Osteoblast (primary cell): ENCODE results near the gene P4HTM. TPM values are rescaled to one million over a fixed set of nuclear protein-coding genes. Genes with fewer than 3 reads are reported as not detected.

Source experiments
- DNase-seq: peaks from one replicate; pipeline ENCODE4 v3.0.0; 2011; ENCODE audit warnings: low spot score, mixed read lengths; ENCODE audit not compliant: insufficient read length; ENCODE audit errors: missing footprints
- H2AFZ ChIP-seq: 2 replicates; pipeline ENCODE4 v1.6.0; 2011; ENCODE audit warnings: mild to moderate bottlenecking, low read length
- H3K27ac ChIP-seq: 2 replicates; pipeline ENCODE4 v1.5.1; 2011; ENCODE audit warnings: mild to moderate bottlenecking, low read depth, low read length, moderate library complexity
- H3K27me3 ChIP-seq: 2 replicates; pipeline ENCODE4 v1.6.0; 2012; ENCODE audit warnings: mild to moderate bottlenecking, control low read depth, inconsistent platforms, low read length, moderate library complexity; ENCODE audit not compliant: insufficient read depth
- H3K36me3 ChIP-seq: 2 replicates; pipeline ENCODE4 v1.5.1; 2011; ENCODE audit warnings: mild to moderate bottlenecking, low read length, control low read depth, moderate library complexity; ENCODE audit not compliant: insufficient read depth
- H3K4me1 ChIP-seq: 2 replicates; pipeline ENCODE4 v1.5.1; 2011; ENCODE audit warnings: mild to moderate bottlenecking, low read length, control low read depth, moderate library complexity; ENCODE audit not compliant: insufficient read depth
- H3K4me2 ChIP-seq: 2 replicates; pipeline ENCODE4 v1.6.0; 2011; ENCODE audit warnings: mild to moderate bottlenecking, low read length; ENCODE audit not compliant: insufficient read depth
- H3K4me3 ChIP-seq: fragments of 200-600 bp; sonication (generic); 3 replicates; pipeline ENCODE4 v1.5.1; 2012; ENCODE audit warnings: mild to moderate bottlenecking, low read length, inconsistent platforms; ENCODE audit not compliant: insufficient read depth
- H3K79me2 ChIP-seq: 2 replicates; pipeline ENCODE4 v1.6.0; 2012; ENCODE audit warnings: mild to moderate bottlenecking, low read length, control low read depth, inconsistent platforms; ENCODE audit not compliant: insufficient read depth
- H3K9me3 ChIP-seq: 2 replicates; pipeline ENCODE4 v1.5.1; 2011; ENCODE audit warnings: low read depth, low read length, control low read depth
- H4K20me1 ChIP-seq: 2 replicates; pipeline ENCODE4 v1.6.0; 2012; ENCODE audit warnings: mild to moderate bottlenecking, low read length, control low read depth; ENCODE audit not compliant: insufficient read depth
- total RNA-seq: library from RNA; depleted of rRNA; stranded (reverse); fragments of >200 nt; gene quantifications from 2 replicates; pipeline ENCODE4 v1.2.3, GENCODE V29; 2012
- TF ChIP-seq, protein P1 (sequence below): IDR thresholded peaks from 2 replicates; pipeline ENCODE4 v1.5.1; 2011; ENCODE audit warnings: mild to moderate bottlenecking, low read depth, low read length, moderate library complexity; ENCODE audit errors: extremely low read depth

Gene P4HTM
- total RNA-seq, 1 donor: 31.8 TPM

DNA sequence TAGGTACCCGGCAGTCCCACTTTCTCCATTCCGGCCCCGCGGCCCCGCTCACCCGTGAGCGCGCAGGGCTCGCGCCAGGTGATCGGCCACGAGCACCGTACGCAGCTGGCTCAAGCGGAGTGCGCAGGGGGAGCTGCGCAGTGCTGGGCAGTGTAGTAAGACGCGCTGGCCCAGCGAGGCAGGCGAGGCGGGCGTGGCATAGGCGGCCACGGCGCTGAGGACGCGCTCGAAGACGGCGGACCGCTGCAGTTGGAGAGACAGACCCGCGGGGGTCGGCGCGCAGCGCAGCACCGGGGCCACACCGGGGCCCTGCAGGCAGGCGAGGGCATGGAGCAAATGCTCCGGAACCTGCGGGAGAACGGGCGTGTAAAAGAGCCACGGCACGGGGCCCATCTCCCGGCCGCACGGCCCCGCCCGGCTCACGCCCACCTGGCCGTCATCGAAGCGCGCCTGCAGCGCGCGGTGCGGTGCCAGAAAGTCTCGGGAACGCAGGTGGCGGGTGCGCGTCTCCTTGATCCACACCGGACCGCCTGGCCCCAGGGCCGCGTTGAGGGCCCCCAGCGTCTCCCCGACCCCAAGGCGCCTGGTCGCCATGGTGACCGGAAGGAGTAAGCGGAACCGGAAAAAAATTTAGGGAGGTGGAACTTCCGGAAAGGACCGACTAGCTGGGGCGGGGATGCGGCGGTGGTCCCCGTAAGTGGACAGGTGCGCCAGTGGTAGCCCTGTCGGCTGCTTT, 28.1 kb downstream of the P4HTM start, which contains the start of gene DALRD3:
TSS of gene DALRD3 (minus strand) at position 610 of the 736 bp plus-strand sequence. CDS start at position 594, 16 bp downstream.
- DNase-seq: peak; percentile 93
- peak within 1 kb of the TSS; percentile 90 for H3K4me2 ChIP-seq
- H3K4me3 ChIP-seq: peak within 1 kb of the TSS; percentile 92
- TF ChIP-seq, protein P1, sequence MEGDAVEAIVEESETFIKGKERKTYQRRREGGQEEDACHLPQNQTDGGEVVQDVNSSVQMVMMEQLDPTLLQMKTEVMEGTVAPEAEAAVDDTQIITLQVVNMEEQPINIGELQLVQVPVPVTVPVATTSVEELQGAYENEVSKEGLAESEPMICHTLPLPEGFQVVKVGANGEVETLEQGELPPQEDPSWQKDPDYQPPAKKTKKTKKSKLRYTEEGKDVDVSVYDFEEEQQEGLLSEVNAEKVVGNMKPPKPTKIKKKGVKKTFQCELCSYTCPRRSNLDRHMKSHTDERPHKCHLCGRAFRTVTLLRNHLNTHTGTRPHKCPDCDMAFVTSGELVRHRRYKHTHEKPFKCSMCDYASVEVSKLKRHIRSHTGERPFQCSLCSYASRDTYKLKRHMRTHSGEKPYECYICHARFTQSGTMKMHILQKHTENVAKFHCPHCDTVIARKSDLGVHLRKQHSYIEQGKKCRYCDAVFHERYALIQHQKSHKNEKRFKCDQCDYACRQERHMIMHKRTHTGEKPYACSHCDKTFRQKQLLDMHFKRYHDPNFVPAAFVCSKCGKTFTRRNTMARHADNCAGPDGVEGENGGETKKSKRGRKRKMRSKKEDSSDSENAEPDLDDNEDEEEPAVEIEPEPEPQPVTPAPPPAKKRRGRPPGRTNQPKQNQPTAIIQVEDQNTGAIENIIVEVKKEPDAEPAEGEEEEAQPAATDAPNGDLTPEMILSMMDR: no peak
- peak within 1 kb of the TSS; percentile 66 for H2AFZ ChIP-seq
- peaks cover 30% of the 10 kb centered on the region for H3K4me1 ChIP-seq
- H3K27ac ChIP-seq: peak within 1 kb of the TSS; percentile 65
- H3K27me3 ChIP-seq: no peaks in the 10 kb centered on the region
- peaks cover 33% of the 10 kb centered on the region for H4K20me1 ChIP-seq
- H3K36me3 ChIP-seq: peaks cover 33% of the 10 kb centered on the region
- no peaks in the 10 kb centered on the region for H3K9me3 ChIP-seq
- H3K79me2 ChIP-seq: peaks cover 60% of the 10 kb centered on the region

DNA sequence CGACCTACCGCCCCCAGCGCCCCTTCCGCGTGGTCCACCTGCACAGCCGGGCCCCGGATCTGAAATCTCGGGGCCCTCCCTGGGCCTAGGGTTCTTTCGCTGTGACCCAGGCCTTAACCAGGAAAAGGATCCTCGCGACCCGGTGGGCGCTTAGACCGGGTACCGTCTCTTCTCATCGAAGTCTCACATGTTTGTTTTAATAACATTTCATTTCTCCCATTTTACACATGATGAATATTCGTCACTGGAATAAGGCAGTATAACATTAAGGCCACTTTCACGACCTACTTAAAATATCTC, 28.6 kb downstream of the P4HTM start:
- no peak for DNase-seq
- TF ChIP-seq, protein P1: no peak
- peak overlapping the region; percentile 66 for H2AFZ ChIP-seq

DNA sequence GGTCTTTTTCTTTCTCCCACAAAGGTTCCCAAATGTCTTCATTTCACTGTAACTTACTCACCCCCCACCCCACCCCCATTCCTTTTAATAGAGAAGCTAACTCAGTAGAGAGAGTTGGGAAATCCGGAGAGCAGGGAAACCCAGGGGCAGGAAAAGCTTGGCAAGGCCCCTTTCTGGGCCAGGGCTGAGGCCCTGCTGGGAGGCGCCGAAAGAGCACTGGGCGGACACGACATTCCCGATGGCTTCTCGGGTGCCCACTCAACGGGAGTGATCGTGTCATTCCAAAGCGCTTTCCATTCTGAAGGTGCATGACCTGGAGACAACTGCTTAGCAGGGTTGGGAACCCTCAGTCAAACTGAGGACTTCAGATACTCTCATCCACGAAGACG, 29.9 kb downstream of the P4HTM start:
- H4K20me1 ChIP-seq: peaks cover 22% of the 10 kb centered on the region
- TF ChIP-seq, protein P1: no peak
- peak overlapping the region; percentile 98 for H3K4me2 ChIP-seq
- peak overlapping the region; percentile 96 for H3K27ac ChIP-seq
- DNase-seq: peak; percentile 86
- no peaks in the 10 kb centered on the region for H3K27me3 ChIP-seq
- peak overlapping the region; percentile 27 for H2AFZ ChIP-seq
- peaks cover 32% of the 10 kb centered on the region for H3K4me1 ChIP-seq
- no peaks in the 10 kb centered on the region for H3K9me3 ChIP-seq
- H3K79me2 ChIP-seq: peaks cover 57% of the 10 kb centered on the region
- H3K36me3 ChIP-seq: peaks cover 36% of the 10 kb centered on the region
- H3K4me3 ChIP-seq: peak overlapping the region; percentile 96

More for the DNA sequence above, 28.6 kb downstream of the P4HTM start:
- no peaks in the 10 kb centered on the region for H3K9me3 ChIP-seq
- peaks cover 32% of the 10 kb centered on the region for H3K4me1 ChIP-seq
- H3K4me2 ChIP-seq: peak overlapping the region; percentile 90
- peaks cover 58% of the 10 kb centered on the region for H3K79me2 ChIP-seq
- no peaks in the 10 kb centered on the region for H3K27me3 ChIP-seq
- peaks cover 35% of the 10 kb centered on the region for H3K36me3 ChIP-seq
- peaks cover 29% of the 10 kb centered on the region for H4K20me1 ChIP-seq
- H3K4me3 ChIP-seq: peak overlapping the region; percentile 92
- H3K27ac ChIP-seq: peak overlapping the region; percentile 65

DNA sequence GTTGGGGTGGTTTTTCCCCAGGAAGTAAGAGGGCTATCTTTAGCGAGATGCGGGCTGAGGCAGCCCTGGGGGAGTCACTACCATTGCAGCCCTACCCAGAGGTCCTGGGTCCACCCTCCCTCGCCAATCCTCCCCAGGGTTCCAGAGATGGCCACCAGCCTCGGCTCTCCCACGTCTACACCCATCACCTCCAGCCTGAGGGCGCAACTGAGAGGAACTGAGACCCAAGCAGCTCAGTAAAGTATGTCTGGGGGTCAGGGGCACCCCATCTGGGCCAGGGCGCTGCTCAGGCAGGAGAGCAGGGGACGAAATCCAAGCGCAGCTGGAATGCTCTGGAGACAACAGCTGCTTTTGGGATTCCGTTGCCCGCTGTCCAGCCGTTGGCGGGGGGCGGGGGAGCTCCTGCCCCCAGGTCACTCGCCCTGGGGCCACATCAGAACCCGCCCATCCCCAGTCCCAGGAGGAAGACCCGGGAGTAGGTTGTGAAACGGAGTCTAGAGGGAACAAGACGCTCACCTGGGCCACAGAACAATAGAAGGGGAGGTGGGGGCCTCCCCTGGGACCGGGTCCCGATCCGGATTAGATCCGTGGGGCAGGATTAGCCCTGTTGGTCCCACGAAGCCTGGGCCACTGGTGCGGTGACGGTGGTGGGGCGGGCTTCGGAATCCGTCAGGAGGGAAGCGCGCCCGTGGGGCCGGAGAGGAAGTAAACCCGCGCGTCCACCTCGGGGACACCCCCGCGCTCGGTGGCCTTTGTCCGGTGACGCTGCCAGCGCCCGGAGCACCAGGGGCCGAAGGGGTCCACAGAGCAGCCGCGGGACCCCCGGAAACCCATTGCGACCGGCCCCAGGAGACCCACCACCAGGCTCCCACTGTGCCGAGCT, 30.5 kb downstream of the P4HTM start:
- DNase-seq: peak; percentile 93

More for the DNA sequence above, 30.5 kb downstream of the P4HTM start:
- Histone ChIP-seq H3K9me3 (no peaks in the 10 kb centered on the region), H3K27ac (peak overlapping the region; percentile 96), H3K4me2 (peak overlapping the region; percentile 98), H3K4me1 (peaks cover 32% of the 10 kb centered on the region), H3K27me3 (no peaks in the 10 kb centered on the region), H3K36me3 (peaks cover 36% of the 10 kb centered on the region), H4K20me1 (peaks cover 18% of the 10 kb centered on the region), H3K79me2 (peaks cover 62% of the 10 kb centered on the region), H2AFZ (peak overlapping the region; percentile 77), H3K4me3 (peak overlapping the region; percentile 96)
- TF ChIP-seq, protein P1: no peak
